Lower leg skin (tissue), 3 donors: ENCODE measurements around the gene VSTM4.

Experiments used
- CTCF ChIP-seq, 3 donors: fragments of 450-650 bp; IDR thresholded peaks; one replicate each; pipeline ENCODE4 v1.5.1; 2016; ENCODE audit warnings: antibody characterized with exemption in 3 of 3, mild to moderate bottlenecking in 3 of 3, moderate library complexity in 2 of 3
- POLR2A ChIP-seq, 2 donors: fragments of 450-650 bp; IDR thresholded peaks; one replicate each; pipeline ENCODE4 v1.6.1; 2016 to 2017; ENCODE audit warnings: antibody characterized with exemption in 2 of 2, mild to moderate bottlenecking in 1 of 2, moderate library complexity in 1 of 2

- TF ChIP-seq CTCF (IDR thresholded peaks at IDR 0.05) (no peak), POLR2A (IDR thresholded peaks at IDR 0.05) (no peak)
These were observed 129.6 kb downstream of the VSTM4 start for GRCh38 chr10:48985621-48986158.
